ENCODE results near the gene CDHR4. TPM values are rescaled to one million over a fixed set of nuclear protein-coding genes. Genes with fewer than 3 reads are reported as not detected.
A peak's percentile ranks its signal among the peaks of the same experiment; 100 is the strongest.
"Not testable (repeated sequence)": the region's sequence is repeated elsewhere in the genome, so short reads cannot be mapped to it uniquely, and the experiment has no call there.

CDHR4 gene
- total and polyA plus RNA-seq, 9 donors, result 0.16 to 37.7 (median 2.6) TPM; not detected in 3

GRCh38 chr3:49831341-49831740 is 31.7 kb upstream of the CDHR4 start:
- Histone ChIP-seq H3K36me3 (no peaks in the 10 kb centered on the region), H3K4me3 (no peak overlapping the region), H3K27ac (no peak overlapping the region), H3K4me1 (ENCODE audit: insufficient read depth) (no peaks in the 10 kb centered on the region), H3K27me3 (no peaks in the 10 kb centered on the region), H3K9me3 (no peaks in the 10 kb centered on the region)
- 70 to 89% (median 81%) methylated on average over 3 of the region's 3 CpGs for WGBS, 3 donors
- intact Hi-C loops (cut with DNase I), result no loop called here
- TF ChIP-seq, protein P1, sequence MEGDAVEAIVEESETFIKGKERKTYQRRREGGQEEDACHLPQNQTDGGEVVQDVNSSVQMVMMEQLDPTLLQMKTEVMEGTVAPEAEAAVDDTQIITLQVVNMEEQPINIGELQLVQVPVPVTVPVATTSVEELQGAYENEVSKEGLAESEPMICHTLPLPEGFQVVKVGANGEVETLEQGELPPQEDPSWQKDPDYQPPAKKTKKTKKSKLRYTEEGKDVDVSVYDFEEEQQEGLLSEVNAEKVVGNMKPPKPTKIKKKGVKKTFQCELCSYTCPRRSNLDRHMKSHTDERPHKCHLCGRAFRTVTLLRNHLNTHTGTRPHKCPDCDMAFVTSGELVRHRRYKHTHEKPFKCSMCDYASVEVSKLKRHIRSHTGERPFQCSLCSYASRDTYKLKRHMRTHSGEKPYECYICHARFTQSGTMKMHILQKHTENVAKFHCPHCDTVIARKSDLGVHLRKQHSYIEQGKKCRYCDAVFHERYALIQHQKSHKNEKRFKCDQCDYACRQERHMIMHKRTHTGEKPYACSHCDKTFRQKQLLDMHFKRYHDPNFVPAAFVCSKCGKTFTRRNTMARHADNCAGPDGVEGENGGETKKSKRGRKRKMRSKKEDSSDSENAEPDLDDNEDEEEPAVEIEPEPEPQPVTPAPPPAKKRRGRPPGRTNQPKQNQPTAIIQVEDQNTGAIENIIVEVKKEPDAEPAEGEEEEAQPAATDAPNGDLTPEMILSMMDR (IDR thresholded peaks at IDR 0.05), result no peak
- TF ChIP-seq POLR2A (IDR thresholded peaks at IDR 0.05) (no peak), EP300 (IDR thresholded peaks at IDR 0.05) (no peak)
- DNase-seq, result no peak

DNA sequence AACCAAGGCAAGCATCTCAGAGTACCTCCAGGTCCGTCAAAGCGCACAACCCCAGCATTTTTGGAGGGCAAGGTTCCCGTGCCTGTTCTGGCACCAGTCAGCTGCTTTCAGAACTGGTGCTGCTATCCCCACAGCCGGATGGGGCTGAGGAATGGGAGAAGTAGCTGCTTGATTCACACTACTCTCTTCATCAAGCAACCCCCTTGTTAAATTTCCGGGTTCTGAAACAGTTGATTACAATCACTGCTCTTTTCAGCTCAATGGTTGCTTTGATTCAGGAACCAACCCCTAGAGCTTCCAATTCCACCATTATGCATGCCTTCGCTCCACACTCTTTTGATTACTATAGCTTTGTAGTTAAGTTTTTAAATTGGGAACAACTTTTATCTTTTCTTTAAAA is 26.3 kb upstream of the CDHR4 start:
- 71 to 84% (median 73%) methylated on average over 6 of the region's 6 CpGs for WGBS, 3 donors
- intact Hi-C loops (cut with DNase I), result no loop called here
- DNase-seq, result no peak

GRCh38 chr3:49823131-49823530 is 23.5 kb upstream of the CDHR4 start:
- 81 to 95% (median 95%) methylated on average over 3 of the region's 3 CpGs for WGBS, 3 donors
- H3K4me1 ChIP-seq (ENCODE audit: insufficient read depth); intact Hi-C loops (cut with DNase I); DNase-seq; H3K27ac ChIP-seq; H3K27me3 ChIP-seq; H3K4me3 ChIP-seq; H3K36me3 ChIP-seq; H3K9me3 ChIP-seq: not testable (repeated sequence)

More for the DNA sequence above, 26.3 kb upstream of the CDHR4 start:
- Histone ChIP-seq H3K27me3 (no peaks in the 10 kb centered on the region), H3K4me3 (no peak overlapping the region), H3K4me1 (ENCODE audit: insufficient read depth) (no peaks in the 10 kb centered on the region), H3K9me3 (no peaks in the 10 kb centered on the region), H3K36me3 (no peaks in the 10 kb centered on the region), H3K27ac (no peak overlapping the region)
- no peak for TF ChIP-seq EP300 (IDR thresholded peaks at IDR 0.05)
- TF ChIP-seq POLR2A (IDR thresholded peaks at IDR 0.05), result no peak
- TF ChIP-seq, protein P1 (IDR thresholded peaks at IDR 0.05), result no peak

DNA sequence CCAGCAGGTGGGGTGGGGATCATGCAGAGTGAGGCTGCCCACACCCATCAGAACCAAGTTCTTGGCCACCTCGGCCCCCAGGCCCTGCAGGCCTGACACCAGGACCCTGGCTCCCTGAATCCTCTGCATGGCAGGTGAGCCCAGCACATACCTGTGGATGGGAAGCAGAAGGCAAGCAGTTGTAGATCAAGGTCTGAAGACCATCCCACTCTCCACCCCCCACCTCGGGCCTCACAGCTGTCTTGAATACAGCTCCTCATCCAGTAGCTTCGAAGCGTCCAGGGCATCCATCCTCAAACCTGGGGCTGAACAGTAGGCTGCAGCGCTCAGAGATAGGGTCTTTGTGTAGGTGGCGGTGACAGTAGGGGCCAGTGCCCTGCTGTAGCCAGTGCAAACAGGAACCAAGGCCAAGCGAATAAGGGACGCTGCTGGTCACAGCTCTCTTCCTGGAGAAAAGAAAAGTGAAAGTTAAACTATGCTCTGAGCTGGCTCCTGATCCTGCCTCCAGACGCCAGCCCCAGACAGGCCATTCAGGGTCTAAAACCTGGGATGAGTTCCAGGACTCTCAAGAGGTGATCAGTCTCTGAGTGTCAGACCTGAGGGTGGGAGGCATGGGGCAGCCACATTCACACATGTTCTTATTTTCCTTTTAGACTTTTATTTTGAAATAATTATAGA is 14.0 kb upstream of the CDHR4 start, which contains the start of gene UBA7:
TSS of gene UBA7 (minus strand) at position 457 of the 678 bp plus-strand sequence. CDS start at position 291, 166 bp downstream.
- intact Hi-C loops (cut with DNase I), result no loop called here
- peak; percentile 62 to 68 (median 63) for DNase-seq
- WGBS, 3 donors, result 3 to 7% (median 6%) methylated on average over 9 of the region's 9 CpGs
- peak within 1 kb of the TSS; percentile 75 to 84 for H3K27ac ChIP-seq
- peak within 1 kb of the TSS; percentile 42 for H3K4me3 ChIP-seq
- no peaks in the 10 kb centered on the region for H3K27me3 ChIP-seq
- TF ChIP-seq POLR2A (IDR thresholded peaks at IDR 0.05) (no peak), EP300 (IDR thresholded peaks at IDR 0.05) (no peak)
- TF ChIP-seq, protein P1 (IDR thresholded peaks at IDR 0.05), result no peak
- no peaks in the 10 kb centered on the region for H3K36me3 ChIP-seq
- H3K4me1 ChIP-seq (ENCODE audit: insufficient read depth), result peaks cover 9% of the 10 kb centered on the region
- H3K9me3 ChIP-seq, result no peaks in the 10 kb centered on the region

- no peaks in the 10 kb centered on the region for H3K27me3 ChIP-seq
- TF ChIP-seq POLR2A (IDR thresholded peaks at IDR 0.05), result no peak
- TF ChIP-seq, protein P1 (IDR thresholded peaks at IDR 0.05), result no peak
- peak overlapping the region; percentile 42 for H3K4me3 ChIP-seq
- H3K27ac ChIP-seq, result peak overlapping the region; percentile 75 to 84
- intact Hi-C loops (cut with DNase I), result no loop called here
- no peaks in the 10 kb centered on the region for H3K36me3 ChIP-seq
- no peak for DNase-seq
- 18 to 23% (median 20%) methylated on average over 9 of the region's 9 CpGs for WGBS, 3 donors
- H3K9me3 ChIP-seq, result no peaks in the 10 kb centered on the region
- H3K4me1 ChIP-seq (ENCODE audit: insufficient read depth), result peaks cover 9% of the 10 kb centered on the region
Observed at GRCh38 chr3:49812916-49813496, 13.3 kb upstream of the CDHR4 start.

Measured in ovary (tissue), 9 donors.